SJSA1 (cell line): ENCODE data around the gene TRPV2. TPM values are rescaled to one million over a fixed set of nuclear protein-coding genes. Genes with fewer than 3 reads are reported as not detected.

ENCODE experiments used
- DNase-seq, 2 experiments: peaks; one replicate each; pipeline ENCODE4 v3.0.0-alpha.2; 2015 to 2020; ENCODE audit warnings: low spot score in 2 of 2, low read depth in 1 of 2
- H3K27ac ChIP-seq: fragments of 250-450 bp; sonication (Bioruptor Pico); 2 replicates; pipeline ENCODE4 v1.5.1; 2020; ENCODE audit warnings: mild to moderate bottlenecking, moderate library complexity
- H3K27me3 ChIP-seq: fragments of 250-450 bp; sonication (Bioruptor Pico); replicated peaks from 2 replicates; pipeline ENCODE4 v1.5.1; 2020; ENCODE audit warnings: mild to moderate bottlenecking, moderate library complexity
- H3K36me3 ChIP-seq: fragments of 250-450 bp; sonication (Bioruptor Pico); 2 replicates; pipeline ENCODE4 v1.5.1; 2020; ENCODE audit warnings: mild to moderate bottlenecking
- H3K4me1 ChIP-seq: fragments of 250-450 bp; sonication (Bioruptor Pico); replicated peaks from 2 replicates; pipeline ENCODE4 v1.6.1; 2021; ENCODE audit warnings: mild to moderate bottlenecking
- H3K4me3 ChIP-seq: fragments of 250-450 bp; sonication (Bioruptor Pico); 2 replicates; pipeline ENCODE4 v1.5.1; 2020; ENCODE audit warnings: mild to moderate bottlenecking
- H3K9me3 ChIP-seq: fragments of 250-450 bp; sonication (Bioruptor Pico); replicated peaks from 2 replicates; pipeline ENCODE4 v1.5.1; 2020; ENCODE audit warnings: mild to moderate bottlenecking
- total RNA-seq: library from RNA; depleted of rRNA; stranded (reverse); fragments of >200 nt; shearing (Covaris generic); gene quantifications from 2 replicates; pipeline ENCODE4 v1.2.3, GENCODE V29; 2014

Gene TRPV2
- total RNA-seq, 1 experiment from 2014 or later = 0.47 TPM

DNA sequence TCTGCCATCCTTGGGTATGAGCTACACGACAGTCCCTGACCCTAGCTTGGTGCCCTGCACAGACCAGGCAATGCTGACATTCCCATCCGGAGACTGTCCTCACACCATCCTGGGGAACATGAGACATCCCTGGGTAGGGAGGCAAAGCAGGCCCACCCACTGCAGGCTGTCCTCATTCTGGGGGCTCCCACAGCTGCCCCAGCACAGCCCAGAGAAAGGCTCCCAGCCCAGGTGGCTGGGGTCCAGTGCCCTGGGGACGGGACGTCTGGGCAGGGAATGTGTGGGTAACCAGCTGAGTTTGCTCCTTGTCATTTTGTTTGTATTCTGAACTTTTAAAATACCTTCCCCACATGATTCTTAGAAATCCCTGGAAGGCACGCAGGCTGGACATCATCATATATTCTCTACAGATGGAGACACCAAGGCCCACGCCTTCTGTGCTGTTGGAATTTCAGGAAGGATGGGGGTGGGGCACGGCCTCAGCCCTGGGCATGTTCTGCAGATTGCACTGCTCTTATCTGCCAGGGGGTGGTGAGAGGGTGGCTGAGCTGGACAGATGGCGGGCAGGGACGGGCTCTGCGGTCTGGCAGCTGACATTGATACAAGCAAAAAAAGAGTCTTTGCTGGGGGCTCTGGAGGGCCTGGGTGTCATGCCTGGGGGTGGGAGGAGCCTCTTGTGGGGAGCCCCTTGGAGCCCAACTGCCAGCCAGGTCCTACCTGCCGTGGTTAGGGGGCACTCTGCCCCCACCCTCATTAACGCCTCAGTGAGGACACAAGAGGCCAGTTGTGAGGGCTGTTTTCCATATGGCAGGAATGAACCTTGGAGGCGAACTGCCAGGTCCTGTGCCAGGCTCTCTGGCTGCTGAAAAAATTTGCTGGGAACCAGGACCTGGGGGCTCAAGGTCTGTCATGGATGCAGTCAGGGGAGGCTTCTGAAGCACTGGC is 48.3 kb downstream of the TRPV2 start:
- no peak overlapping the region for H3K4me3 ChIP-seq
- H3K36me3 ChIP-seq = peaks cover 16% of the 10 kb centered on the region
- no peak overlapping the region for H3K27ac ChIP-seq
- no peaks in the 10 kb centered on the region for H3K27me3 ChIP-seq
- peaks cover 4% of the 10 kb centered on the region; the same call in 1 of the 2 replicates for H3K4me1 ChIP-seq
- no peak for DNase-seq
- no peaks in the 10 kb centered on the region for H3K9me3 ChIP-seq

DNA sequence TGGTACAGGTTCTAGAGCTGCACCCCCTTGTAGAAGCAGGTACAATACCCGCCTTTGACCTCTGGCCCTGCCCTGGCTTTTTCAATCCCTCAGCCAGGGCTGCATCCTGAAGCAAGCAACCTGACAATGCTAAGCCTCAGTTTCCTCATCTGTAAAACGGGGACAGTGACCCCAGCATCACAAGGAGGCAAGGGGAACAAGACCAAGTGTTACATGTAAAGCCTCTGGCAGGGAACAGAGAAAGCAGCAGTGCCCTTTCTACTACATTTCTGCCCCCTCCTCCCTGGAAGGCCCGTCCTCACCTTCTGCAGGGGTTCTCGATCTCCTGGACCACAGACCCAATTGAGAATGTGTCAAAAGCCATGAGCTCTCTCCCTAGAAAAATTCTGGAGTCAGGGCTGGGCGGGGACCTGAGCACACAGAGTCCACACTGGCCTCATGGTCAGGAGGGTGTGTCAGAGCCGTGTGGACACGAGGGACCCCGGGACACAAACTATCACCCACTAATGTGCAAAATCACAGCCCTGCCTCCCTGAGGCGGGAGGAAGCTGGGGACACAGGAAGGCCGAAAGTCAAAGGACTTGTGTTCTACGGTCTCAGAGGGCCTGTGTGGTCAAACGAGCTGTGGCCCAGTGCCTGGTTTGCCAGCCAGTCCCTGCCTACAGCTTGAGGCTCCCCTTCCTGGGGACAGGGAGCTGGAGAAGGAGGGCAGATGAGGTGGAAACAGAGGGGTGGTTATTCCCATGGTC is 49.1 kb downstream of the TRPV2 start:
- no peaks in the 10 kb centered on the region for H3K27me3 ChIP-seq
- no peak for DNase-seq
- H3K9me3 ChIP-seq = no peaks in the 10 kb centered on the region
- H3K27ac ChIP-seq = no peak overlapping the region
- H3K4me3 ChIP-seq = no peak overlapping the region
- peaks cover 12% of the 10 kb centered on the region; the same call in 1 of the 2 replicates for H3K4me1 ChIP-seq
- H3K36me3 ChIP-seq = peaks cover 16% of the 10 kb centered on the region

DNA sequence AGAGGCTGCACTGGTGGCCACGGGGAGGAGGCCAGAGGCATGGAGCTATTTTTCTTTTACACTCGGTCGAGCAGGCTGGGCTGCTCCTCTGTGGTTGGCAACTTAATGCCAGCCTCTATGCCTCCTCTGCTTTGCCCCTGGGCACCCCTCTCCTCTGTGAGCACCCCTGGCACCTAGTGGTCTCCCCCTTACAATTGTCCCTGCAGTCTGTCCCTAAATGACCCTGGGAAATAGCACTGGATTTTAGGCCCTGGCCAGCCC is 49.6 kb downstream of the TRPV2 start:
- Histone ChIP-seq H3K36me3 (peaks cover 15% of the 10 kb centered on the region), H3K4me1 (peaks cover 13% of the 10 kb centered on the region; the same call in 1 of the 2 replicates), H3K4me3 (no peak overlapping the region), H3K27ac (no peak overlapping the region), H3K9me3 (no peaks in the 10 kb centered on the region), H3K27me3 (no peaks in the 10 kb centered on the region)
- no peak for DNase-seq

DNA sequence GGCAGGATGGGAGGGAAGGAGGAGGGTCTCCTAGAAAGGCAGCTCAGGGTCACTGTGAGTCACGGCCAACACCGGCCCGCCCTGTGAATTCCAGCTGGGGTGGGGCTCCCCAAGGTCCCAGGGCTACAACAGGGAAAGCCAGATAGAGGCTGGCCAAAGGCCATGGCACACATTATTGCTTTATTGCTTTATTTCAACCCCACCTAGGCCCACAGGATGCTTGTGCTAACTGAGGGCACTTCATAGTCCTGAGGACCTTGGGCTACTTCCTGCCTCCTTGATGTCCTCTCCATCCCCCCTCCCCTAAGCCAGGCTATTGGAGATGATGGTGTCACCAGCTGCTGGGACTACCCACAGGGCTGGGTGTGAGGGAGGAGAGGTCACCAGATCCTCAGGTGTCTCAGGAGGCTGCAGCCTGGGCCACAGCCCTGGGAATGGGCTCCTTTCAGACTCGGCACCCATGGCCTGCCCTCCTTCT is 50.5 kb downstream of the TRPV2 start:
- Histone ChIP-seq H3K4me3 (no peak overlapping the region), H3K27ac (no peak overlapping the region), H3K27me3 (no peaks in the 10 kb centered on the region), H3K4me1 (peaks cover 13% of the 10 kb centered on the region; the same call in 1 of the 2 replicates), H3K36me3 (peaks cover 13% of the 10 kb centered on the region), H3K9me3 (no peaks in the 10 kb centered on the region)
- no peak for DNase-seq

DNA sequence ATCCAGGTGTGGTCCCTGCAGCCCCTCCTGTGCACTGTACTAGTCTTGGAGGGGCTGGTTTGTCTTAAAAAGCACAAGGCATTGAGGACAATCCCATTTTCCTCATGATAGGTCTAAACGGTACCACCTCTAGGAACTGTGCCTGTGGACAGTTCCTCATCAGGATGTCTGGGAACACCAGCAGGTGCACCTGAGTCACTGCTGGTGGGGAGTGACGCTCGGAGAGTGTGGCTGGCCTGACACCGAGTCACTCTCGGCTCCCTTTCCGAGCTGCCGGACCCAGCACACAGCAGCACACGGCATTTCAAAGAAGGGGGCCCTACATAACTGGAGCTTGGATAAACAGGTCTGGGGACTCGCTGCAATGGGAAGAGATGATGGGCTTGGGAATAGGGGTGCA is 51.0 kb downstream of the TRPV2 start:
- Histone ChIP-seq H3K4me1 (peaks cover 13% of the 10 kb centered on the region; the same call in 1 of the 2 replicates), H3K27me3 (no peaks in the 10 kb centered on the region), H3K9me3 (no peaks in the 10 kb centered on the region), H3K4me3 (no peak overlapping the region), H3K36me3 (peaks cover 13% of the 10 kb centered on the region), H3K27ac (no peak overlapping the region)
- DNase-seq = no peak

DNA sequence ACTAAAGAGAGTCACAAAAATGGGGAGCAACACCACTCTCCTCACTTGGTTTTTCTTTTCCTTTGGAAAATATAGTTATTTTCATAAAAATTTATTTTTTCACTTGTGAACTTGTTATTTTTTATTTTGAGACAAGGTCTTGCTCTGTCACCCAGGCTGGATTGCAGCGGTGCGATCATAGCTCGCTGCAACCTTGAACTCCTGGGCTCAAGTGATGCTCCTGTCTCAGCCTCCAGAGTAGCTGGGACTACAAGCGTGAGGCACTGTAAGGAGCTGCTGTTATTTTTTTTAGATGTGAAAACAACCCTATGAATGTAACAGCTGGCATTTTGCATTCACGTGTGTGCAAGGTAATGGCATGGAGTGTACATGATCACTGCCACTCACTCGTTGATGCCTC is 51.7 kb downstream of the TRPV2 start:
- no peaks in the 10 kb centered on the region for H3K27me3 ChIP-seq
- H3K4me1 ChIP-seq = peaks cover 13% of the 10 kb centered on the region; the same call in 1 of the 2 replicates
- H3K9me3 ChIP-seq = no peaks in the 10 kb centered on the region
- no peak for DNase-seq
- peaks cover 11% of the 10 kb centered on the region for H3K36me3 ChIP-seq
- H3K4me3 ChIP-seq = no peak overlapping the region
- no peak overlapping the region for H3K27ac ChIP-seq

DNA sequence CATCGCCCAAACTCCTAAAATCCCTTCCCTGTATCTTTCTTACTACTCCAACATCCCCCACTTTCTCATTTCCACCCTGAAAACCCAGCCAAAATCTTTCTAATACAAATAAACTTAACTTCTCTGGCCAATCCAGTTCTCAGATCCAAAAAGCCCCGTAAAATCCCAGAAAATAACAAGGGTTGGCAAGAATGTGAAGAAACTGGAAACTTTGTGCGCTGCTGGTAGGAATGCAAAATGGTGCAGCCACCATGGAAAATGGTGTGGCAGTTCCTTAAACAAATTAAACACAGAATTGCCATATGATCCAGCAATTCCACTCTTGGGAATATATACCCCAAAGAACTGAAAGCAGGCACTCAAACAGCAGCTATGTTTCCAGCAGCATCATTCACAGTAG is 52.5 kb downstream of the TRPV2 start:
- no peaks in the 10 kb centered on the region for H3K9me3 ChIP-seq
- DNase-seq = no peak
- no peak overlapping the region for H3K27ac ChIP-seq
- peaks cover 8% of the 10 kb centered on the region for H3K36me3 ChIP-seq
- no peaks in the 10 kb centered on the region for H3K27me3 ChIP-seq
- no peak overlapping the region for H3K4me3 ChIP-seq
- H3K4me1 ChIP-seq = peaks cover 13% of the 10 kb centered on the region; the same call in 1 of the 2 replicates

DNA sequence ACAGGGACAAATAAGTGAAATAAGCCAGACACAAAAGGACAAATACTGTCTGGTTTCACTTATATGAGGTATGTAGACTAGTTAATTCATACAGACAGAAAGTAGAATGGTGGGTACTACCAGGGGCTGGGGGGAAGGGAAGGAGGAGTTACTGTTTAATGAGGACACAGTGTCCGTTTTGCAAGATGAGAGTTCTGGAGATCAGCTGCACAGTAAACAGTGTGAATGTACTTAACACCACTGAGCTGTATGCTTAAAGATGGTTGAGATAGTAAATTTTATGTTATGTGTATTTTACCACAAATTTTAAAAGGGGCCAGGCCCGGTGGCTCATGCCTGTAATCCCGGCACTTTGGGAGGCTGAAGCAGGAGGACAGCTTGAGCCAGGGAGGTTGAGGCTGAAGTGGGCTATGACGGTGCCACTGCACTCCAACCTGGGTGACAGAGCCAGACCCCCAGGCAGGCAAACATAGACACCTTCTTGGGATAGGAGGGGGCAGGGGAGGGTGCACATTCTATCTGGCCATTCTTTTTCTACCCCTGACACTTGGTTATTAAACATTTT is 53.1 kb downstream of the TRPV2 start:
- no peak for DNase-seq

DNA sequence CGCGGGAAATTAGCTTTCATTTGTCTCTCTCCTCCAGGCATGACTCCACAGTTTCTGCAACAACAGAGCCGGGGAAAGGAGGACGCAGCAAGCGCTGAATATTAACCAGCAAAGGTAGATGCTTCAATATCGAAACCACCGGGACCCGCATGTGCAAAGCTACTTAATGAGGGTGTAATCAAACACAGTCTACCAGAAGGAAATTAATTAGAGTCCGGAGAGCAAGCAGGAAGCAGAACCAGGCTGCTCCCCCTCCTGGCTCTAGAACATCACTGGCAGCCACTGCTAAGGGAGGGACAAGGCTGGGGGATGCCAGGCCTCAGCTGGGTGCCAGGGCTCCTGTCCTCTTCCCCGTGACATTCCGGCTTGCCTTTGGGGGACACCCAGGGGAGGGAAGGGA is 54.9 kb downstream of the TRPV2 start:
- DNase-seq = no peak
- Histone ChIP-seq H3K4me3 (no peak overlapping the region), H3K9me3 (no peaks in the 10 kb centered on the region), H3K4me1 (peaks cover 19% of the 10 kb centered on the region; the same call in 1 of the 2 replicates), H3K27ac (no peak overlapping the region), H3K27me3 (no peaks in the 10 kb centered on the region), H3K36me3 (no peaks in the 10 kb centered on the region)

More for the DNA sequence above, 53.1 kb downstream of the TRPV2 start:
- H3K9me3 ChIP-seq = no peaks in the 10 kb centered on the region
- H3K4me3 ChIP-seq = no peak overlapping the region
- H3K27me3 ChIP-seq = no peaks in the 10 kb centered on the region
- H3K4me1 ChIP-seq = peaks cover 13% of the 10 kb centered on the region; the same call in 1 of the 2 replicates
- peaks cover 2% of the 10 kb centered on the region; the same call in 1 of the 2 replicates for H3K36me3 ChIP-seq
- no peak overlapping the region for H3K27ac ChIP-seq

DNA sequence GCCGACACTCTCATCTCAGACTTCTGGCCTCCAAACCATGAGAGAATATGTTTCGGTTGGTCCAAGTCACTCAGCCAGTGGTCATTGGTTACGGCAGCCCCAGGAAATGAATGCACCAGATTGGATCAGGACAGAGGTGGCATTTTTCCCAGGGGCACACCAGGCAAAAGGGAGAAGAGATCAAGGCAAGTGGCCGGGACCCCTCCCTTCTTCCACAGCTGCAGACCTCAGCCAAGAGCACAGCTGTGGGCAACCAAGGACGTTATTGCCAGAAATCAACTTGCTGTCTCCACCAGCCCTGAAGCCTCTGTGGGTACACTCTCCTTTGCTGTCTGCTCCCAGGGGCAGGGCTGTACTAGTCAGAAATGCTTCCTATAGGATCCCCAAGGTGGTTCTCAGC is 55.9 kb downstream of the TRPV2 start:
- no peaks in the 10 kb centered on the region for H3K36me3 ChIP-seq
- peaks cover 19% of the 10 kb centered on the region; the same call in 1 of the 2 replicates for H3K4me1 ChIP-seq
- H3K9me3 ChIP-seq = no peaks in the 10 kb centered on the region
- H3K27me3 ChIP-seq = no peaks in the 10 kb centered on the region
- H3K4me3 ChIP-seq = no peak overlapping the region
- H3K27ac ChIP-seq = no peak overlapping the region
- DNase-seq = no peak

DNA sequence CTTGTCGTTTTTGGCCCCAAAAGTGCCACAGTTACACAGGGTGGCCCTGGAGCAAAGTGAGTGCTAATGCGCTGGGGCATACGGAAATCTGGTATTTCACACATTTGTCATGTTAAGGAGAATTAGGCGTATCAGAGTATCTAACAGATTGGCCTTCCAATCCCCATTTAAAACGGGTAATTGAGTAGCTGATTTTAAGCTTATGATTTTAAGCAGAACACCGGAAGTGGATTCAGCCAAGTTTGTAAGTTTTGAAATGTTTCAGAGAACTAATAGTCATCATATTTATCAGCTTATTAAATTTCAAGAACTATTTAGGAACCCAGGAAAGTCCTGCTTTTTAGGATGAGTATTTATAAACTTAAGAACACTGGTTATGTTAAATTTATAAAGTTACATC is 57.2 kb downstream of the TRPV2 start:
- H3K4me3 ChIP-seq = no peak overlapping the region
- no peak overlapping the region for H3K27ac ChIP-seq
- no peak for DNase-seq
- no peaks in the 10 kb centered on the region for H3K36me3 ChIP-seq
- no peaks in the 10 kb centered on the region for H3K9me3 ChIP-seq
- H3K4me1 ChIP-seq = peaks cover 28% of the 10 kb centered on the region
- no peaks in the 10 kb centered on the region for H3K27me3 ChIP-seq

DNA sequence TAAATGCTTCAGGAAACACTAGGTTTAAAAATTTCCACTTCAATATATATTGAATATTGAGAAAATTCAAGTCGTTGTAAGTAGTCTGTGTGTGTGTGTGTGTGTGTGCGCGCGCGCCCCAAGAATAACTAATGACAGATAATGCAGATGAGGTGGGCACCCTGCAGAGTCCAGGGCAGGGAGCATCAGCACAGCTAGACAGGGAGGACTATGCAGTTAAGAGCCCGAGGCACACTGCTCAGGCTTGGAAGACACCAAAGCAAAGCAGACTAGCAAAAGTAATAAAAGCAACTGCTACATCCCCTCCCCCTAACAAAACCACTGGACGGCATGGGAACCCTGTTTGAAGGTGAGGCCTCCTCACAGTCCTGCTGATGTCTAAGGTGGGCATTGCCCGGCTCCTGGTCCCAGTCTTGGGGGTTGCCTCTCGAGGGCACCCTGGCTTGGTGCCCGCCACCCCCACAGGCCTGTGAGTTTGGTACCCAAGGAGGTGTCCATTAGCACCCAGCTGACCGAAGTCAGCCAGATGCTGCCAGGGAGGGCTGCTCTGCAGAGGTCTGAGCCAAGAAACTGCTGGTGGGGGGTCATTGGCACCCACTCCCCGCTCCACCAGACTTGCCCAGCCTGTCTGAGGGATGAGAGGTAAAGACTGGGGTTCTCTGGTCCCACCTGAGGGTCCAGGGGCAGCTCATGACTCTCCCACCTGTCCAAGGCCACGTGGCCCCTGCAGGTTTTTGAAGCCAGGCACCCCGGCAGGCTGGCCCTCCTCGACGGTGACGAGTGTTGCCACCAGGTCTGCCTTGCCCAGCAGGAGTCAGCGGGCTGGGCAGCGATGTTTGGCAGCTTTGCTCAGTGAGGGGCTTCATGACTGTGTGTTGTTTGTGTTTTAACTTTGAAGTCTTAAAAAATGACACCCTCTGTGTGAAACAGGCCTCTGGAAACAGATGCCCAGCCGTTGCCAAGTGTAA is 58.0 kb downstream of the TRPV2 start:
- peaks cover 28% of the 10 kb centered on the region for H3K4me1 ChIP-seq
- no peak overlapping the region for H3K4me3 ChIP-seq
- H3K9me3 ChIP-seq = no peaks in the 10 kb centered on the region
- no peak overlapping the region for H3K27ac ChIP-seq
- no peaks in the 10 kb centered on the region for H3K36me3 ChIP-seq
- DNase-seq = no peak
- H3K27me3 ChIP-seq = no peaks in the 10 kb centered on the region
